ENCODE measurements around the gene B4GALT1.

B4GALT1 gene

GRCh38 chr9:33124751-33125381 is 42.3 kb downstream of the B4GALT1 start:
- no peak for DNase-seq (ENCODE audit: low spot score)

- DNase-seq (ENCODE audit: low spot score) = no peak
Observed at GRCh38 chr9:33124046-33124445, 43.1 kb downstream of the B4GALT1 start.

- DNase-seq (ENCODE audit: low spot score) = no peak
Observed at GRCh38 chr9:33123407-33124031, 43.6 kb downstream of the B4GALT1 start.

GRCh38 chr9:33120620-33121019 is 46.5 kb downstream of the B4GALT1 start:
- no peak for DNase-seq (ENCODE audit: low spot score)

- DNase-seq (ENCODE audit: low spot score) = no peak
Observed at GRCh38 chr9:33117796-33118195, 49.3 kb downstream of the B4GALT1 start.

GRCh38 chr9:33117306-33117705 is 49.8 kb downstream of the B4GALT1 start:
- no peak for DNase-seq (ENCODE audit: low spot score)

- no peak for DNase-seq (ENCODE audit: low spot score)
Observed at GRCh38 chr9:33116860-33117259, 50.3 kb downstream of the B4GALT1 start.

GRCh38 chr9:33114746-33115145 is 52.4 kb downstream of the B4GALT1 start:
- no peak for DNase-seq (ENCODE audit: low spot score)

GRCh38 chr9:33113799-33114547 is 53.2 kb downstream of the B4GALT1 start:
- no peak for DNase-seq (ENCODE audit: low spot score)

- no peak for DNase-seq (ENCODE audit: low spot score)
Observed at GRCh38 chr9:33112094-33112493, 55.0 kb downstream of the B4GALT1 start.

GRCh38 chr9:33111631-33112030 is 55.5 kb downstream of the B4GALT1 start:
- DNase-seq (ENCODE audit: low spot score) = no peak

GRCh38 chr9:33110686-33111085 is 56.5 kb downstream of the B4GALT1 start:
- no peak for DNase-seq (ENCODE audit: low spot score)

- DNase-seq (ENCODE audit: low spot score) = no peak
Observed at GRCh38 chr9:33109850-33110595, 57.1 kb downstream of the B4GALT1 start.

GRCh38 chr9:33109097-33109496 is 58.0 kb downstream of the B4GALT1 start:
- DNase-seq (ENCODE audit: low spot score) = no peak

GRCh38 chr9:33108472-33108871 is 58.7 kb downstream of the B4GALT1 start:
- DNase-seq (ENCODE audit: low spot score) = no peak

GRCh38 chr9:33107762-33108161 is 59.4 kb downstream of the B4GALT1 start:
- DNase-seq (ENCODE audit: low spot score) = no peak

GRCh38 chr9:33106827-33107621 is 60.1 kb downstream of the B4GALT1 start:
- no peak for DNase-seq (ENCODE audit: low spot score)

- no peak for DNase-seq (ENCODE audit: low spot score)
Observed at GRCh38 chr9:33106372-33106771, 60.8 kb downstream of the B4GALT1 start.

GRCh38 chr9:33105959-33106358 is 61.2 kb downstream of the B4GALT1 start:
- DNase-seq (ENCODE audit: low spot score) = no peak

- no peak for DNase-seq (ENCODE audit: low spot score)
Observed at GRCh38 chr9:33105504-33105903, 61.6 kb downstream of the B4GALT1 start.

- DNase-seq (ENCODE audit: low spot score) = no peak
Observed at GRCh38 chr9:33104401-33104800, 62.7 kb downstream of the B4GALT1 start.

All from LoVo (cell line).